Measurements from ENCODE around the gene PDE6C. TPM values are rescaled to one million over a fixed set of nuclear protein-coding genes. Genes with fewer than 3 reads are reported as not detected.

Gene PDE6C
- total RNA-seq = not detected

GRCh38 chr10:93612311-93612710 is at the start of gene PDE6C:
PDE6C (plus strand) TSS chr10:93612537; CDS start chr10:93612726, 189 bp downstream.
- no peak for ATAC-seq

DNA sequence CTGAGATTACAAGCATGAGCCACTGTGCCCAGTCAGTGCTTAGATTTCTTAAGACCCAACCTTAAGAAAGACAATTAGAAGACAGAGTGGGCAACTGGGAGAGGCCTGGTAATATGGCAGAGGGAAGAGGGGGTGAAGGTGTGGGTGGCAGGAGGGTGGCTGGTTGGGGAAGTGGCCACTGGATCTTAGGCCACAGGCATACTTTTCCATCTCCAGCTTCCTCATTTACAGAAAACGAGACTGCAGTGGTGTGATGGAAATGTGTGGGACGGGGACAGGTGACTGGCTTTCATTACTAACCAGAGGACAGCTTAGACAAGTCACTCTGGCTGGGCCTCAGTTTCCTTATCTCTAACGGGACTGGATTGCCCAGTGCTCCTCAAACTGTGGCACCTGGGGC is 46.9 kb upstream of the PDE6C start:
- ATAC-seq = no peak

DNA sequence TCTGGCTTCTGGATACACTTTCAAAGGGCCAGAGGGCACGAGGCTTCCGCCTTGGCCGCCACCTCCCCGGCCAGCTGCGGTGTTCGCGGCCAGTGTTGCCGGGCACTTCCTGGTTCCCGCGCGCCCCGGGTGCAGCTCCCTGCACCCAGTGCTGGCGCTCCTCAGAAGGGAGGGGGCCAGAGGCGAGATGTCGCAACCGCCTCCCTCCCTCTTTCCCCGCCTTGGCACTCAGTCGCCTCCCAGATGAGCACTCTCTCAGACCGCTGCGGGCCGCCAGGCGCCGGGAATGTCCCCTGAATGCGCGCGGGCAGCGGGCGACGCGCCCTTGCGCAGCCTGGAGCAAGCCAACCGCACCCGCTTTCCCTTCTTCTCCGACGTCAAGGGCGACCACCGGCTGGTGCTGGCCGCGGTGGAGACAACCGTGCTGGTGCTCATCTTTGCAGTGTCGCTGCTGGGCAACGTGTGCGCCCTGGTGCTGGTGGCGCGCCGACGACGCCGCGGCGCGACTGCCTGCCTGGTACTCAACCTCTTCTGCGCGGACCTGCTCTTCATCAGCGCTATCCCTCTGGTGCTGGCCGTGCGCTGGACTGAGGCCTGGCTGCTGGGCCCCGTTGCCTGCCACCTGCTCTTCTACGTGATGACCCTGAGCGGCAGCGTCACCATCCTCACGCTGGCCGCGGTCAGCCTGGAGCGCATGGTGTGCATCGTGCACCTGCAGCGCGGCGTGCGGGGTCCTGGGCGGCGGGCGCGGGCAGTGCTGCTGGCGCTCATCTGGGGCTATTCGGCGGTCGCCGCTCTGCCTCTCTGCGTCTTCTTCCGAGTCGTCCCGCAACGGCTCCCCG is 45.7 kb upstream of the PDE6C start, which contains the start of gene FFAR4:
TSS of gene FFAR4 (plus strand) at position 231 of the 842 bp plus-strand sequence. CDS start at position 287, 56 bp downstream.
- ATAC-seq = no peak

DNA sequence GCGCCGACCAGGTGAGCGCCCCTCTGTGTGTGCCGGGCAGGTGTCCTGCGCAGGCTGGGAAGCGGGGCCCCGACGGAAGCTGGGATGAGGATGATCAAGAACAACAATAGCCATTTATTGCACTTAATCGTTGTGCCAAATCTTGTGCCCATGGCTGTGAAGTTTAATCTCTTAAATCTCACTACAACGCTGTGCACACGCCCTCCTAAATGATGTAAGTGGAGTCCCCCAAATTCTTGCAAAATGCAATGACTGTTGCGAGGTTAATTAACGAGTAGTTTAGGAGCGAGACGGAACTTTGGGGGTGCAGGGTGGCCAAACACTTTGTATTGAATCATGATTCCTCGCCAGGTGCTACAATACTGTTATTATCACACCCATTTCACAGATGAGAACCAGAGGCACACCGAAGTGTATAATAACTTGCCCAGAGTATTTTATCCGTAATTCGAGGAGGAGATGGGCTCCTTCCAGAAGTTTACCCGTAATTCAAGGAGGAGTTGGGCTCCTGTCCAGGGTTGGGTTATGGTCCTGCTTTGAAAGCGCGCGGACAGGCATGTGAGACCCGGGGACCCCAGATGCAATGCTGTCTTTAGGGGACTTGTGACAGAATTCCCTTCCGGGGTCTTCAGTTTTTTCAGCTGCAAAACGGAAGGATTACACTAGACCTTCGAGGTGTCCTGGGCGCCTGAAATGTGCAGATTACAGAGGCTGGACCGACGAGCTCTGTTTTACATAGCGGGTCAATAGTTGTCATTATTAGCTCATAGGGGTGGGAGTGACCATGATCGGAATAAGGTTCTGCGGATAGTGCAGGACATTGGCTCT is 44.8 kb upstream of the PDE6C start:
- no peak for ATAC-seq

DNA sequence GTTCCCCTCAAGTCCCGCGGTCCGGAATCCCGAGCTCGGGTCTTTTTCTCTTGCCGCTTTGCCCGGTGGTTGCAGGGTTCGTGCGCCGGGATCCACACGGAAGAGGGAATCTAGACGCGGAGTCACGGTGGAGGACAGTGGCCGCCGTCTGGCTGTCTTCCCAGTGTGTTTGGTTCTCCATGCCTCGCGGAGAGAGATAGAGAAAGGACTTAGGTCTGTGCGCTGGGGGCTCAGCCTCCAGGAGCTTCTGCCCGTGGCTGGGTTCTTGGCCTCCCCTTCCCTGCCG is 44.3 kb upstream of the PDE6C start:
- ATAC-seq = no peak

- ATAC-seq = no peak
These were observed 42.0 kb upstream of the PDE6C start for GRCh38 chr10:93570383-93570782.

DNA sequence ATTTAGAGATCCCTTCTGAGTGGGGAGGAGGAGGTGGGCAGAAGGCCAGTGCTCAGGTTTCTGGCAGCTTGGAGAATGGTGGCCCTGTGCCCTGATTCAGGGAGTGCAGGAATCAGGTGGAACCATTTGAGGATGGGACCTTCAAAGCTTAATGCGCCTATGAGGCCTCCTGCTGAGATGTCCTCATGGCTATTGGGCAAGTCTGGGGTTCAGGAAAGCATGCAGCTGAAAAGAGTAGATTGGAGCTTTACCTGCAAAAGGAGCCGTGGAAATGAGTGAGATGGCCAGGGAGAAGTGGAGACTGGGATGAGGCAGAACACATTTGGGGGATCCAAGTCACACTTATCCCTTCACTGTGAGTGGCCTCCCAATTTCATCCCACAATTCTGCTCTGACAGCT is 39.7 kb upstream of the PDE6C start:
- no peak for ATAC-seq

- no peak for ATAC-seq
These were observed 39.1 kb upstream of the PDE6C start for GRCh38 chr10:93573051-93573909.

- ATAC-seq = no peak
These were observed 38.4 kb upstream of the PDE6C start for GRCh38 chr10:93573924-93574323.

GRCh38 chr10:93576888-93577287 is 35.4 kb upstream of the PDE6C start:
- no peak for ATAC-seq

GRCh38 chr10:93577565-93577964 is 34.8 kb upstream of the PDE6C start:
- no peak for ATAC-seq

- no peak for ATAC-seq
These were observed 33.2 kb upstream of the PDE6C start for GRCh38 chr10:93579089-93579488.

GRCh38 chr10:93579985-93580711 is 32.2 kb upstream of the PDE6C start:
- ATAC-seq = no peak

GRCh38 chr10:93580828-93581227 is 31.5 kb upstream of the PDE6C start:
- no peak for ATAC-seq

GRCh38 chr10:93584445-93584844 is 27.9 kb upstream of the PDE6C start:
- no peak for ATAC-seq

GRCh38 chr10:93589648-93590562 is 22.4 kb upstream of the PDE6C start:
- ATAC-seq = no peak

- no peak for ATAC-seq
These were observed 21.7 kb upstream of the PDE6C start for GRCh38 chr10:93590638-93591037.

DNA sequence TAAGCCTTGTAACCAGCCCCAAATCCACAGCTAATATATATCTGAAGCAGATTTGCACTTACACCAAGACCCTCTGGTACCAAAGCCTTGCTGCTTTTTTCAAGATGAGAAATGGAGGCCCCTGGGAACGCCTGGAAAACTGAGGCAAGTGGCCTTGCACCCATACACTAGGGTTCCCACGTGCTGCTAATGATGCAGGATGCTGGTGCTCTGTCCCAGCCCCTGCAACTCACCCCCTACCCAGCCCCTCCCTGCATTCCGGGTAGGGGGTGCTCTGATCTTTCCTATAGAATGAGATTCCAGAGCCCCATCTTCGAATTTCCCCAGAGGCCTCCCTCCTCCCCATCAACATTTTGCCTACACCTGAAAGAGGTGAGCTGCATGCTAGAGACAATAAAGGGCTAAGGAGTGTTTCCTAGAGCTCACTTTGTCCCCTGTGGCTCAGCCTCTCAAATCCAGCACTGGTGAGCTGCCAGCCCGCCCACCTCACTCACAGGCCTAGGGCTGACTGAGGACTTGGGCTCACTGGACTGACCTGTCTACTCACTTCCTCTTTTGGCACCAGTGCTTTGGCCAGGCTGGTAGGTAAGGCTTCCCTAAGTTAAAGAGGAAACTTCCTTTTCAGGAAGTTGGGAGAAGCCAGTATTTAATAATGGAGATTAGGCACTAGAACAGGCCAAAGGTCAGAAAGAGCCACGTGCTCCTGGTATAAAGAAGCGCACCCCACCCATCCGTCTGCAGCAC is 21.1 kb upstream of the PDE6C start:
- ATAC-seq = peak; percentile 42

DNA sequence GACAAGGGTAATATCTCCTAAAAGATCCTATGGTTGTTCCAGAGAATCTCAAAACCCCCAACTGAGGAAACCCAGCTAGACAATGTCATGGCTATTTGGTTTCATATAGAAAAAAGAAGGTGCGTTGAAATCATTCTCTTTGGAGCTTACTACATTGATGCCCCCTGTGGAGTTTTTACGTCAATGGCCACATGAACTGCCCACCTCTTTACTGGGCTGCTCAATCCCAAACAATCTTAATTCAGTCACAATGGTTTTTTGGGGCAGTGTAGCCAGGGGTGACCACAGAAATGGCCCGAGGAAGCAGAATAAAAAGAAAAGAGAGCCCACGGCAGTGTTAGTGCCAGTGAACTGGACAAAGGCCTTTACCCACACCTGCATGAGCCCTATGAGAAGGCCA is 19.1 kb upstream of the PDE6C start:
- no peak for ATAC-seq

DNA sequence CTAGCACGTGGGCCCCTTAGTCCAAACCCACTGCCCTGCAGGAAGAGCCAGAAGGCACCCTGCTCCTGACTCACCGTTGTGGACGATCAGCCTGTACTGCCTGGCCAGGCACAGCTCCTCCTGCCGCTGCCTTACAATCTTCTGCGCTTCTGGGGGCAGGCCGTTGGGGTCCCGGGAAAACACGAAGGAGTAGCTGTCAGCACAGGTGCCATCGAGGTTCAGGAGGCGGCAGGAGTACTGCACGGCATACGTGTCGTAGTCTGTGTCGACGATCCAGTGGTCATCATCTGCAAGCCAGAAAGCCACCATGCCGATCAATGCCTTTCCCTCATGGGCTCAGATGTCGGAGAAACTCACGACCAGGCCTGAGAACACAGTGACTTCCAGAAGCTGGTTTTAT is 18.6 kb upstream of the PDE6C start:
- no peak for ATAC-seq
